Stimulated activated CD8-positive, alpha-beta memory T cell treated with anti-CD3 and anti-CD28 coated beads, Interleukin-7, amount 100 ng/mL, for 24 hours (primary cell): ENCODE results near the gene C2CD3.
"Not testable (repeated sequence)": the region's sequence is repeated elsewhere in the genome, so short reads cannot be mapped to it uniquely, and the experiment has no call there.

Experiments used
- DNase-seq: peaks from one replicate; pipeline ENCODE4 v3.0.0-alpha.2; 2020; ENCODE audit warnings: low read depth

The C2CD3 gene

GRCh38 chr11:74112877-74113276 lies 57.9 kb downstream of the C2CD3 start:
- DNase-seq = no peak

- no peak for DNase-seq
Measured at GRCh38 chr11:74106124-74106523, 64.7 kb downstream of the C2CD3 start.

DNA sequence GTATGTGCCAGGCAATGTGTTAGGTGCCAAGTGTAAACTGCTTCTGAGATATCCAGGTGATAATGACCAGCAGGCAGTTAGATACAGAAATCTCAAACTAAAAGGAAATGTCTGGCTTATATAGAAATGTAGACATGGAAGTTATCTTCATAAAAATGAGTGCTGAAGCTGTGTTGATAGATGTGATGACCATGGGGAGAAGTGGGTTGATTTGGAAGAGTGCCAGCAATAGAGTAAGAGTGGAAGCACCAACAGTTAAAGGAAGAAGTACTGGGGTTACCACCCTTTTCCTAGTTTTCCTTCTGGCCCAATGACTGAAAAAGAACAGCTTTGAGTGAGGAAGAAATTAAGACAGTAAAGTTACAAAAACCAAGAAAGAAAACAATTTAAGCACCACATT lies 68.5 kb downstream of the C2CD3 start:
- no peak for DNase-seq

GRCh38 chr11:74100735-74101134 lies 70.1 kb downstream of the C2CD3 start:
- DNase-seq = no peak

- DNase-seq = no peak
Measured at GRCh38 chr11:74100231-74100630, 70.6 kb downstream of the C2CD3 start.

- no peak for DNase-seq
Measured at GRCh38 chr11:74097686-74098237, 73.0 kb downstream of the C2CD3 start.

DNA sequence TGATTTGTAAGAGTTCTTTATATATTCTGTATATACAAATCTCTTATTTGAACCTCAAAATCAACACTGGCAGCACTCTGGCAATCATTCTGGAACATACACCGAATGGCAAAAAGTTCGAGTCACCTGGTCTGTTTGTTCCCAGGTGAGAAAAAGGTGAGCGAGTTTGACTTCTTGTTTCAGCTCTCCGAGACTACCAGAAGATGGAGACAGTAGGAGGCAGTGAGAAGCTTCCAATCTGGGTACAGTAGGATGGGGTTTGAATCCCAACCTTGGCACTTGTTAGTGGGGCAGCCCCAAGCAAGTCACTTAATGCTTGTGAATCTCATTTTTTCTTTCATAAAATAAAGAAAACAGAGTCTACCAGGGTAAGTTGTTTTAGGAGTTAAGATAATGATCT lies 76.4 kb downstream of the C2CD3 start:
- DNase-seq = no peak

DNA sequence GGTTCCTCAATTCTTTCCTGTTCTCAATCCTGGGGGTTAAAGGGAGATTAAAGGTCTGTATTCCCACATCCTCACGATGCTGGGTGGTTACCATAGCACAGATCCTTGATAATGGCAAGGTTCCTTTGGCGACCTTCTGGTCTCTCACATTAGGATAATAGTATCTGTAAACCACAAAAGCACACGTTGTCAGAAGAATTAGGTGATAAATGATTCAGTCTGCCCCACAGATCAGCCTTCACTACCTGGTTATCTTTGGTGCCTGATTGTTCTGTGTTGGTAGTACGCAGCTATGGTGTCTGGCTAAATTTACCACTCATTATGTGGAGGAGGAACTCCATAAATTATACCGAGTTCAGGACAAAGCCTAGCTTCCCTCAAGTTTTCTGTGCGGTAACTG lies 78.4 kb downstream of the C2CD3 start:
- no peak for DNase-seq

DNA sequence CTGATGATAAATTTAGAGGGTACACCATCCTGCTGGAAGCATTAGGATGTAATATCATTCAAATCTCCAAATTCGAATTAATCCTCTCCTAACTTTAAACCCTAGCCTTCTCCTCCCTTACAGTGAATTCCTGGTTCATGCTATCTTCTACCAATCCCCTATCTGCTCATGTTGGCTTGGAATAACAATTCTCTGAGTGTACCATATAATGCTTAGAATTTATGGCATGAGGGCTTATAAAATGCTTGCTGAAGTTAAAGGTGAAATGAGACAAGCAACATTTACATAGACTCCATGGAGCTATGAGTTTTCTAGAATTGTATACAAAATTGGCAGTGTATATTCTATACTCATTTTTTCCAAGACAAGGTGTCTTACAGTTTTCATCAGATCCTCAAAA lies 79.3 kb downstream of the C2CD3 start:
- DNase-seq = no peak

- no peak for DNase-seq
Measured at GRCh38 chr11:74090701-74091100, 80.1 kb downstream of the C2CD3 start.

GRCh38 chr11:74086242-74086884 lies 84.4 kb downstream of the C2CD3 start:
- DNase-seq = no peak

GRCh38 chr11:74085542-74085892 lies 85.3 kb downstream of the C2CD3 start:
- no peak for DNase-seq

DNA sequence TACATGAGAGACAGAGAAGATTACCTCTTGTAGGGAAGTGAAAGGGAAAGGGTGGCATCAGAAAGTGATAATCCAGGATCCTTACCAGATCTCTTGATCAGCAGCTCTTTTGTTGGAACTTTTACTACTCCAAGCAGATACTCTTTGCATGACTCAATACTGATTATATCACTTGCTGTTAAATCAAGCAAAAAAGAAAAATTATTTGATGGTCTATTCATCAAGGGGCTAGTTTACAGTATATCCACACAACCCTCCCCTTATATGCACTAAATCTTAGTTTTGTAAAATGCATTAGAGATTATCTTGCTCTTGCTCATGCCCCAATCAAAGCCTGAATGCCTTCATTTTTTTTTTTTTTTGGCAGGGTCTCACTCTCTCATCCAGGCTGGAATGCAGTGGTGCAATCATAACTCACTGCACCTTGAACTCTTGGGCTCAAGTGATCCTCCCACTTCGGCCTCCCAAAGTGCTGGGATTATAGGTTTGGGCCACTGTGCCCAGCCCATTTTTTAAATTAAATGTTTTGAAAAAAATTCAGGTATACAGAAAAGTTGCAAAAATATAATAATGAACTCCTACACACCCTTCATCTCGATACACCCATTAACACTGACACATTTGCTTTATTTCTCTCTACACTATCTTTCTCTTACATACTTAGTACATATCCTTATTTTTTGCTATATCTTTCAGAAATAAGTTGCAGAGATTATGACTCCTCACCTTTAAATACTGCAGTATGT lies 85.8 kb downstream of the C2CD3 start:
- DNase-seq = no peak

- DNase-seq = not testable (repeated sequence)
Measured at GRCh38 chr11:74083927-74084326, 86.9 kb downstream of the C2CD3 start.

DNA sequence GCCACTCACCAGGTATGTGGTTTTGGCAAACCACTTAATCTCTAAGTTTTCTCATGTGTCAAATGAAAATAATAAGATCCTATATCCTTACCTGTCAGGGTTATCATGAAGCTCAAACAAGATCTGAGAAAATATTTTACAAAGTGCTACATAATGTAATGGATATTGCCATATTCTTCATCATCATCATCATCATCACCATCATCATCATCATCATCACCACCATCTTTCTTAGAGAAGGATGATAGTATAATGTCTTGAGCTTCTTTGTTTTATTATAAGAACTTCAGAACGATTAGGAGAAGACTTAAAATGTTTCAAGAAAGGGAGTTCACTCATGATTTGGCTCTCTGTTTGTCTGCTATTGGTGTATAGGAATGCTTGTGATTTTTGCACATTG lies 89.4 kb downstream of the C2CD3 start:
- no peak for DNase-seq

DNA sequence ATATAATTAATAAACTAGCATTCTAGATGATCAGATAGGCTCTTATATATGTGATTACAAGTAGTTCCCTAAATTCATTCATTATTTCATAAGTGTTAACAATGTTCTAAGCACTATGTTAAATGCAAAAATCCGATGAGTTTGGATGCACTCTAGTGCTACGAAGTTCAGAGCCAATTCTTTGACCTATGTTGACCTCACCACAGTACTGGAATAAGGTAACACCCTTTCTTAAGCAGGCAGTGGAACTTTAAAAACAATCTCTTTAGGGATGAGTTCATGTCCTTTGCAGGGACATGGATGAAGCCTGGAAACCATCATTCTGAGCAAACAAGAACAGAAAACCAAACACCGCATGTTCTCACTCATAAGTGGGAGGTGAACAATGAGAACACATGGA lies 93.6 kb downstream of the C2CD3 start:
- DNase-seq = no peak

GRCh38 chr11:74072721-74073120 lies 98.1 kb downstream of the C2CD3 start:
- no peak for DNase-seq

- no peak for DNase-seq
Measured at GRCh38 chr11:74072286-74072685, 98.5 kb downstream of the C2CD3 start.

DNA sequence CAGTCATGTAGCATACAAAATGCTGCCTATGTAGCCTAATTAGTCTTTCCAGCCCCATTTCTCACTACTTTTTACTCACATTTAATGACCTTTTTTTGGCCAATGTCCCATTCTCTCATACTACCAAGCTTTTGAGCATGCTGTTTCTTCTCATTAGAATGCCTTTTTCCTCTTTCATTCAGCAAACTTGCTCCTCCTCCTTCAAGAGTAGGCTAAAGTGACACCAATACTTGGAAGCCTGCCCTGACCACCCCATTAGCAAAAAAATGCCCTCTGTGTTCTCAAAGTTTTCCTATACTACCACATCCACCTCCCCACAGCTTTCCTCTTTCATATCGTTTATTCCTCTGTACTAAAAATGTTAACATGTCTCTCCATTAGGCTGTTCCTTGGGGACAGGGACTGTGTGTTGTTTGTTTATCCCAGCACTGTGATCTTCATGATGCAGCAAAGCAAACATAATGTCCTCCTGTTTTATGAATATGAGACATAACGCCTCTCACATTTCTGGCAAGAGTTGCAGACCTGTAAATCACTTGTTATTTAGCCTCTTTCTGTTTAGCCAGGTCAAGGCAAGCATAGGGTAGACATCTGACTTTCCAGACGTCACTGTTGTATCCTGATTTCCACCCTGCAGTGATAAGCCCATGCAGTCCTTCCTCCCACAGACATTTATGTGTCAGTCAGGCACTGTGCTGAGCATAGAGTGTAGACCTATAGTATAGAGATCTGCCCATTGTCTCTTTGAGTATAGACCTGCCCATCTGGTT lies 99.9 kb downstream of the C2CD3 start:
- no peak for DNase-seq

GRCh38 chr11:74069146-74070046 lies 101.4 kb downstream of the C2CD3 start:
- no peak for DNase-seq

GRCh38 chr11:74066663-74067062 lies 104.1 kb downstream of the C2CD3 start:
- DNase-seq = not testable (repeated sequence)

DNA sequence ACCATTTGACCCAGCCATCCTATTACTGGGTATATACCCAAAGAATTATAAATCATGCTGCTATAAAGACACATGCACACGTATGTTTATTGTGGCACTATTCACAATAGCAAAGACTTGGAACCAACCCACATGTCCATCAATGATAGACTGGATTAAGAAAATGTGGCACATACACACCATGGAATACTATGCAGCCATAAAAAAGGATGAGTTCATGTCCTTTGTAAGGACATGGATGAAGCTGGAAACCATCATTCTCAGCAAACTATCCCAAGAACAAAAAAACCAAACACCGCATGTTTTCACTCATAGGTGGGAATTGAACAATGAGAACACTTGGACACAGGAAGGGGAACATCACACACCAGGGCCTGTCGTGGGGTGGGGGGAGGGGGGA lies 105.3 kb downstream of the C2CD3 start:
- DNase-seq = not testable (repeated sequence)
